Activated CD4-positive, alpha-beta T cell treated with anti-CD3 and anti-CD28 coated beads for 36 hours (primary cell): Measurements from ENCODE around the gene ABCG4. TPM values are rescaled to one million over a fixed set of nuclear protein-coding genes. Genes with fewer than 3 reads are reported as not detected.
"Not testable (repeated sequence)": the region's sequence is repeated elsewhere in the genome, so short reads cannot be mapped to it uniquely, and the experiment has no call there.

Experiments used
- ATAC-seq: fragments of 200-7000 bp; cut with Tn5 transposase; one replicate; pipeline ENCODE4 v1.10.0; 2021; ENCODE audit warnings: mild to moderate bottlenecking, moderate library complexity
- CTCF ChIA-PET: fragments of 350-600 bp; sonication (Branson Sonifier 250); formaldehyde crosslinking; loops from one replicate; lab custom pipeline; 2021; ENCODE audit warnings: antibody characterized with exemption; lab: Charles Lee
- POLR2A ChIA-PET: fragments of 350-600 bp; sonication (Branson Sonifier 250); formaldehyde crosslinking; loops from one replicate; lab custom pipeline; 2021; ENCODE audit warnings: antibody characterized with exemption, inconsistent platforms; lab: Charles Lee
- DNase-seq: peaks from one replicate; pipeline ENCODE4 v3.0.0-alpha.2; 2020
- H3K27ac Mint-ChIP-seq: one replicate; pipeline ENCODE4 v1.8.0; 2021; ENCODE audit warnings: mixed read lengths
- H3K27me3 Mint-ChIP-seq: one replicate; pipeline ENCODE4 v1.8.0; 2021; ENCODE audit warnings: mixed read lengths
- H3K36me3 Mint-ChIP-seq: one replicate; pipeline ENCODE4 v1.8.0; 2021; ENCODE audit warnings: low read depth, mixed read lengths
- H3K4me1 Mint-ChIP-seq: one replicate; pipeline ENCODE4 v1.8.0; 2021; ENCODE audit warnings: mixed read lengths
- H3K4me3 Mint-ChIP-seq: one replicate; pipeline ENCODE4 v1.8.0; 2021; ENCODE audit warnings: mild to moderate bottlenecking, moderate library complexity, mixed read lengths
- H3K9me3 Mint-ChIP-seq: one replicate; pipeline ENCODE4 v1.8.0; 2021; ENCODE audit warnings: low read depth, mixed read lengths
- intact Hi-C, 2 experiments: fragments of 100-400 bp; cut with DNase I in 1 of 2; cut with micrococcal nuclease in 1 of 2; formaldehyde crosslinking; loops; one replicate each; pipeline versions ENCODE4 v1.14.2 to v1.15.1; 2022 to 2024; cut with DNase I, micrococcal nuclease
- total RNA-seq, 2 experiments: library from RNA; stranded (reverse); gene quantifications; one replicate each; pipeline ENCODE4 v1.2.3, GENCODE V29; 2021

The ABCG4 gene
- total RNA-seq, 2 experiments from 2014 or later = not detected

DNA sequence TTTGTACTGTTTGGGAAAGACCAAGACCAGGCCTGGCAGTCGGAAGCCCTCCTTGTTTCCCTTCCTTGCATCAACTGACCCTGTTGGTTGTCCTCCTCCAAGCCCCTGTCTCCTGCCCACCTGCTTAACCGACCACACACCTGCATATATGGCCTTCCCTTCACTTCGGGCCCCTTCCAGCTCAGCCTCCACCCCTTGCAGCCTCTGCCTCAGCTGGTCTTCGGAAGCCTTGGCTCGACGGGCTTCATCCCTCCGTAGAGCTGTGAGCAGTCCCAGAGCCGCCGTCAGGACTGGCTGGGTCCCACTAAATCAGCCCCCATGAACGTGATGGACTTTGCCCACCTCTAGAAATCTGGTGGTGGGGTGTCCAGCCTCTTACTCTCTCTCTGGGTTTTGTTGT is 44.8 kb downstream of the ABCG4 start:
- POLR2A ChIA-PET = no interaction called here
- CTCF ChIA-PET = interaction anchor here (1.7 to 3.8 kb wide), 2 partner anchors 12 to 24 kb away, joined by 5 to 24 read pairs; partner anchors contain the start of gene CBL
- no peak overlapping the region for H3K4me3 Mint-ChIP-seq
- no peaks in the 10 kb centered on the region for H3K9me3 Mint-ChIP-seq
- intact Hi-C loops = no loop called here
- no peaks in the 10 kb centered on the region for H3K27me3 Mint-ChIP-seq
- DNase-seq (no peak), ATAC-seq (no peak)
- H3K27ac Mint-ChIP-seq = no peak overlapping the region
- peaks cover 2% of the 10 kb centered on the region for H3K4me1 Mint-ChIP-seq
- no peaks in the 10 kb centered on the region for H3K36me3 Mint-ChIP-seq

DNA sequence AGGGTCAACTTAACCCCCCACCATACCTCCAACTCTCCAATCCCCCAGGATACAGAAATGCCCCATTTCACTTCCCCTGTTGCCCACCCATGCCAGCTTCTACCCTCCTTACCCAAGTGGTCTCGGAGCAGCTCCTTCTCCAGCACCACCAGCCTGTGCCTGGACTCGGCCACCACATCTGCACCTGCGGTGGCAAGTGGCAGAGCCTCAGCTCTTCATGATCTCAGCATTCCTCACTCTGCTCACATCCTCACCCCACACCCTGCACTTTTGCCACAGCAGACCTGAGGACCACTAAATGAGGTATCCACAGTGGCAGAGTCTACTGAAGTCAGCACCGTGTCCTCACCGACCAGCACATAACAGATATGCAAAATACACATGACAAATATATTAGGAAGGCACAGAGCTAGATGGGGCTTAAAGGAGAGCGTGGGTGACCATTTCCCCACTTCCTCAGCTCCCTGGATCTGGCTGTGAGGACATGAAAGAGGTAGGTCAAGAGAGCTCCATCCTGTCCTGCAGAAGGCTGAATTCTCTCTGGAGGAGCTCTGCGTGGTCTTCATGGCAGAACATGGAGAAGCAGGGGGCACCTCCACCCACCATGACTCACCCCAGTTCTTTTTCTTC is 46.1 kb downstream of the ABCG4 start:
- POLR2A ChIA-PET = interaction anchor here (0.6 kb wide), 1 partner anchor 506 kb away, joined by 3 read pairs; no protein-coding TSS in a partner anchor
- intact Hi-C loops = loop anchor here (5.0 kb wide), 2 partner anchors 68 to 88 kb away; partner anchors contain the start of gene C2CD2L (in 1 of the 2)
- no peaks in the 10 kb centered on the region for H3K36me3 Mint-ChIP-seq
- CTCF ChIA-PET = interaction anchor here (0.6 to 3.8 kb wide), 6 partner anchors 11 to 103 kb away, joined by 3 to 24 read pairs (median 3); no protein-coding TSS in a partner anchor
- no peak for DNase-seq
- no peak overlapping the region for H3K27ac Mint-ChIP-seq
- no peak for ATAC-seq
- H3K4me1 Mint-ChIP-seq = peaks cover 2% of the 10 kb centered on the region
- H3K9me3 Mint-ChIP-seq = no peaks in the 10 kb centered on the region
- H3K4me3 Mint-ChIP-seq = no peak overlapping the region
- H3K27me3 Mint-ChIP-seq = no peaks in the 10 kb centered on the region

DNA sequence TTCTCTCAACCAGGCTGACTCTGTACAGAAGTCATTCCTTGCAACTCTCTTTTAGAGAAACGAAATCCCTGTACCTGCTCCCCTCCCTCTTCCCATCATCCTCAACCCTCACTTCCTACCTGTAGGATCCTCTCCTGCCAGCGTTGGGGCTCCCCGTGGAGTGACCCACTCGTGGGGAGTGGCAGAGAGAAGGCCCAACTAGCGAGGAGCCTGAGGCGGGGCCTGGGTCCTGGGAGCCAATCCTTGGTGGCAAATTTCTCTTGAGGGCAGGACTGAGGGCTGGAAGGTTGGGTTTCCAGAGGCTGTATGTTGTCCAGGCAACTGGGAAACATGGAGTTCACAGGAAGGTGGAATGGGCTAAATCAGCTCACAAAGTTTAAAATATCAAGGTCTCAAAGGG is 46.8 kb downstream of the ABCG4 start:
- intact Hi-C loops = loop anchor here (2.0 to 5.0 kb wide), 8 partner anchors 27 to 139 kb away; partner anchors contain the start of genes C2CD2L (in 1 of the 2), HYOU1 (in 1 of the 2), NLRX1 (in 1 of the 2) and VPS11 (in 1 of the 2)

DNA sequence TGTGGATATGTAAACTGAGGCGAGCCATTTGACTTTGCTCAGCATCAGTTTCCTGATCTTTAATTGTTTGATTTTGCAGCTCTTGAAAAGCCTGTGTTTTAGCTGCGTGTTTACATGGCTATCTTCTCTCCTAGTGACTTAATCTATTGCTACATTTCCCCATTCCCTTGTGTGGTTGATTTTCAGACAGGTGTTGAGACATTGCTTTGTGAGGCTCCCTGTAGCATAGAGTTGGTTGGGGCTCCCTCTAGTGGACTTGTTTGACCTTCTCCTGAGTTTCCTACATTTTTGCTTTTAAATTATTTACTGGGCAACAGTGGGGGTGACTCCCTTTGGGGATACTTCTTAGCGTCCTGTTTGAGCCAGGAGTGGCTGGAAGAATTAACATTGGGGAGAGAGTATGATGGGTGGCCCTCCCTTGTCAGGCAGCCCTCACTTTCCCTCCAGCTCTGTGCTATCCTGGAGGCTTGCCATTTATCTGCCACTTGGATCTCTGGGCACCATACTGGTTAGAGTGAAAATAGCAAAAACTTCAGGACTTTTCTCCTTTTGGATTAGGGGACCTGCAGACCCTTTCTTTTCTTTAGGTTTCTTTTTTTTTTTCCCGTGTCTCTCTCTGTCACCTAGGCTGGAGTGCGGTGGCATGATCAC is 48.1 kb downstream of the ABCG4 start:
- H3K36me3 Mint-ChIP-seq = no peaks in the 10 kb centered on the region
- CTCF ChIA-PET = interaction anchor here (0.7 to 3.8 kb wide), 34 partner anchors 9 to 910 kb away, joined by 3 to 24 read pairs (median 4); partner anchors contain the start of genes CBL, HMBS, NLRX1 and VPS11
- POLR2A ChIA-PET = interaction anchor here (0.8 kb wide), 1 partner anchor 48 kb away, joined by 3 read pairs; the partner anchor contains the start of gene ABCG4
- intact Hi-C loops = loop anchor here (1.0 to 5.0 kb wide), 10 partner anchors 28 to 140 kb away; partner anchors contain the start of genes NLRX1 (in 2 of the 2), C2CD2L (in 1 of the 2), HYOU1 (in 1 of the 2) and VPS11 (in 1 of the 2)
- no peak overlapping the region for H3K27ac Mint-ChIP-seq
- H3K4me1 Mint-ChIP-seq = peaks cover 2% of the 10 kb centered on the region
- peak; percentile 80 for DNase-seq
- H3K4me3 Mint-ChIP-seq = no peak overlapping the region
- no peaks in the 10 kb centered on the region for H3K9me3 Mint-ChIP-seq
- peak; percentile 97 for ATAC-seq
- H3K27me3 Mint-ChIP-seq = no peaks in the 10 kb centered on the region

More for the DNA sequence above, 46.8 kb downstream of the ABCG4 start:
- DNase-seq = no peak
- H3K27me3 Mint-ChIP-seq = no peaks in the 10 kb centered on the region
- no peak overlapping the region for H3K4me3 Mint-ChIP-seq
- no peaks in the 10 kb centered on the region for H3K36me3 Mint-ChIP-seq
- ChIA-PET CTCF (interaction anchor here (0.6 to 3.8 kb wide), 21 partner anchors 8 to 161 kb away, joined by 3 to 24 read pairs (median 4); partner anchors contain the start of genes CBL and HMBS), POLR2A (interaction anchor here (0.6 kb wide), 1 partner anchor 506 kb away, joined by 3 read pairs; no protein-coding TSS in a partner anchor)
- ATAC-seq = no peak
- H3K4me1 Mint-ChIP-seq = peaks cover 2% of the 10 kb centered on the region
- H3K9me3 Mint-ChIP-seq = no peaks in the 10 kb centered on the region
- no peak overlapping the region for H3K27ac Mint-ChIP-seq

DNA sequence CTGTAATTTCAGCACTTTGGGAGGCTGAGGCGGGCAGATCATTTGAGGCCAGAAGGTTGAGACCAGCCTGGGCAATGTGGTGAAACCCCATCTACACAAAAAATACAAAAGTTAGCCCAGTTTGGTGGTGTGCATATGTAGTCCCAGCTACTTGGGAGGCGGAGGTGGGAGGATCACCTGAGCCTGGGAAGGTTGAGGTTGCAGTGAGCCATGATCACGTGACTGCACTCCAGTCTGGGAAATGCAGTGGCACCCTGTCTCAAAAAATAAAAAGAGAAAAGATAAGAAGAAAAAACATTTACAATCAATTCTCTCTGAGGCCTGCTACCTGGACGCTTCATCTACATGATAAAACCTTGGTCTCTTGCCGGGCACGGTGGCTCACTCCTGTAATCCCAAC is 50.1 kb downstream of the ABCG4 start:
- peaks cover 2% of the 10 kb centered on the region for H3K4me1 Mint-ChIP-seq
- H3K36me3 Mint-ChIP-seq = no peaks in the 10 kb centered on the region
- H3K9me3 Mint-ChIP-seq = no peaks in the 10 kb centered on the region
- ATAC-seq = no peak
- intact Hi-C loops = loop anchor here (5.0 kb wide), 2 partner anchors 72 to 92 kb away; partner anchors contain the start of gene C2CD2L (in 1 of the 2)
- POLR2A ChIA-PET = no interaction called here
- no peak overlapping the region for H3K27ac Mint-ChIP-seq
- H3K27me3 Mint-ChIP-seq = no peaks in the 10 kb centered on the region
- no peak for DNase-seq
- H3K4me3 Mint-ChIP-seq = no peak overlapping the region
- CTCF ChIA-PET = interaction anchor here (0.5 to 1.6 kb wide), 6 partner anchors 19 to 215 kb away, joined by 3 to 5 read pairs (median 3); partner anchors contain the start of gene NLRX1

DNA sequence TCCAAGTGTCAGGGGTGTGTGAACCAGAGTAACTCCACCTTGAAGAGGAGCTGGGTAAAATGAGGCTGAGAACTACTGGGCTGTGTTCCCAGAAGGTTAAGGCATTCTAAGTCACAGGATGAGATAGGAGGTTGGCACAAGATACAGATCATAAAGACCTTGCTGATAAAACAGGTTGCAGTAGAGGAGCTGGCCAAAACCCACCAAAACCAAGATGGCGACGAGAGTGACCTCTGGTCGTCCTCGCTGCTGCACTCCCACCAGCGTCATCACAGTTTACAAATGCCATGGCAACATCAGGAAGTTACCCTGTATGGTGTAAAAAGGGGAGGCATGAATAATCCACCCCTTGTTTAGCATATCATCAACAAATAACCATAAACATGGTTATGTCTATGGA is 52.4 kb downstream of the ABCG4 start:
- DNase-seq, H3K36me3 Mint-ChIP-seq, ATAC-seq, H3K27ac Mint-ChIP-seq, intact Hi-C loops, H3K27me3 Mint-ChIP-seq, POLR2A ChIA-PET, H3K4me1 Mint-ChIP-seq, H3K4me3 Mint-ChIP-seq, H3K9me3 Mint-ChIP-seq: not testable (repeated sequence)
- CTCF ChIA-PET = interaction anchor here (0.6 to 1.7 kb wide), 4 partner anchors 23 to 82 kb away, joined by 3 to 6 read pairs (median 4); no protein-coding TSS in a partner anchor

DNA sequence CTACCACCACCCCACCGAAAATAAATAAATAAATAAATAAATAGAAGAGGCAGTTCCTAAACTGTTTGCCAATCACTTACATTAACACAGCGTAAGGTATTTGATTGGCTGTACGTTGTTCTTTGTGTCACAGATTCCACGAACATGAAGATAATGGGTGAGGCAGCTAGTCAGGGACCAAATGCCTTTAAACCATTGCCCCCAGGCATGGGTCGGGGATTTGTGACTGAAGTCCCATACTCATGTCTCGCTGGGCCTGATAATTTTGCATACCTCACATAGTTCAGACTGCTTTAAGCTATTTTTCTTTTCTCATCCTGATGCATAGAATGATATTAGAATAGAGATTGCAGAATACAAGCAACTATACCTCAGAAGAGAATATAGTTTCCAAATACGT is 53.7 kb downstream of the ABCG4 start:
- Mint-ChIP-seq H3K27ac (no peak overlapping the region), H3K9me3 (no peaks in the 10 kb centered on the region), H3K4me3 (no peak overlapping the region), H3K4me1 (peaks cover 7% of the 10 kb centered on the region), H3K27me3 (no peaks in the 10 kb centered on the region), H3K36me3 (peaks cover 2% of the 10 kb centered on the region)
- intact Hi-C loops = no loop called here
- DNase-seq = no peak
- ATAC-seq = no peak
- ChIA-PET POLR2A (interaction anchor here (0.5 kb wide), 1 partner anchor 11 kb away, joined by 6 read pairs; no protein-coding TSS in a partner anchor), CTCF (interaction anchor here (0.8 to 1.7 kb wide), 4 partner anchors 61 to 135 kb away, joined by 3 to 6 read pairs (median 4); no protein-coding TSS in a partner anchor)

DNA sequence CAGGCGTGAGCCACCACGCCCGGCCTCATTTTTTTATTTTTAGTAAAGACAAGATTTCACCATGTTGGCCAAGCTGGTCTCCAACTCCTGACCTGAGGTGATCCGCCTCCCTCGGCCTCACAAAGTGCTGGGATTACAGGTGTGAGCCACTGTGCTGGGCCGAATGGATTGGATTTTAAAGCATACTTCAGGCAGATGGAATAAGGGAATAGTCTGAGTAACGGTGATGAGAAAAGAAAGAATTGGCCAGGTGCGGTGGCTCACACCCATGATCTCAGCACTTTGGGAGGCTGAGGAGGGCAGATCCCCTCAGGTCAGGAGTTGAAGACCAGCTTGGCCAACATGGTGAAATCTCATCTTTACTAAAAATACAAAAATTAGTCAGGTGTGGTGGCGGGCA is 55.2 kb downstream of the ABCG4 start:
- ChIA-PET POLR2A (interaction anchor here (0.7 kb wide), 3 partner anchors 66 to 111 kb away, joined by 3 to 11 read pairs (median 5); no protein-coding TSS in a partner anchor), CTCF (interaction anchor here (0.8 to 3.9 kb wide), 8 partner anchors 18 to 295 kb away, joined by 3 to 30 read pairs (median 5); no protein-coding TSS in a partner anchor)
- Mint-ChIP-seq H3K4me1 (peaks cover 17% of the 10 kb centered on the region), H3K27ac (no peak overlapping the region), H3K36me3 (peaks cover 4% of the 10 kb centered on the region), H3K27me3 (no peaks in the 10 kb centered on the region), H3K4me3 (no peak overlapping the region), H3K9me3 (no peaks in the 10 kb centered on the region)
- ATAC-seq (no peak), DNase-seq (no peak)
- intact Hi-C loops = no loop called here

DNA sequence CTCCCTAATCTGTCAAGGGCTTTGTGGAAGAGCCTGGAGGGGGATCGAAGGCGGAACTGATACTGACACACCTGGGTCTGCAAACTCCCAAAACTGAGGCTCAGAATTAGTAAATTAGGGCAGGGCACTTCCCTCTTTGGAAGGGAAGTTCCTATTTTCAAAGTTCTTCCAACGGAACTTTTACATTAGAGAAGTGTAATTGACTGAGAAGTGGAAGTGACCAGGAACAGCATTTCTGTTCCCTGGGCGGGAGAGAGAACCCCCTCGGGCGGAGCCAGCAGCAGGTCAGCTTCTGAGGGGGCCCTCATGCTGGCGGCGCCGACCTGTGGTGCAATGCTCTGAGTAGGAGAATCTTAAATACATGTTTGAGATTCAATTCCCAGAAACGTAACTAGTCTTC is 56.2 kb downstream of the ABCG4 start:
- DNase-seq (no peak), ATAC-seq (no peak)
- Mint-ChIP-seq H3K36me3 (peaks cover 7% of the 10 kb centered on the region), H3K27ac (peak overlapping the region; percentile 37), H3K9me3 (no peaks in the 10 kb centered on the region), H3K4me1 (peaks cover 27% of the 10 kb centered on the region), H3K4me3 (peak overlapping the region; percentile 98), H3K27me3 (no peaks in the 10 kb centered on the region)
- intact Hi-C loops = loop anchor here (1.0 to 5.0 kb wide), 4 partner anchors 36 to 117 kb away; partner anchors contain the start of gene HINFP (in 1 of the 2)
- ChIA-PET POLR2A (interaction anchor here (1.7 kb wide), 1 partner anchor 120 kb away, joined by 8 read pairs; the partner anchor contains the start of gene HMBS), CTCF (interaction anchor here (0.6 to 3.9 kb wide), 23 partner anchors 9 to 296 kb away, joined by 3 to 30 read pairs (median 4); partner anchors contain the start of gene DPAGT1)
